NCI-H446 treated with DMSO at 0.1 percent for 48 hours (cell line): Measurements from ENCODE around the gene LIMS4.
"Not testable (repeated sequence)": the region's sequence is repeated elsewhere in the genome, so short reads cannot be mapped to it uniquely, and the experiment has no call there.

ENCODE experiments used
- DNase-seq: peaks from one replicate; lab custom pipeline; 2025; lab: John Stamatoyannopoulos, UW

LIMS4 gene

DNA sequence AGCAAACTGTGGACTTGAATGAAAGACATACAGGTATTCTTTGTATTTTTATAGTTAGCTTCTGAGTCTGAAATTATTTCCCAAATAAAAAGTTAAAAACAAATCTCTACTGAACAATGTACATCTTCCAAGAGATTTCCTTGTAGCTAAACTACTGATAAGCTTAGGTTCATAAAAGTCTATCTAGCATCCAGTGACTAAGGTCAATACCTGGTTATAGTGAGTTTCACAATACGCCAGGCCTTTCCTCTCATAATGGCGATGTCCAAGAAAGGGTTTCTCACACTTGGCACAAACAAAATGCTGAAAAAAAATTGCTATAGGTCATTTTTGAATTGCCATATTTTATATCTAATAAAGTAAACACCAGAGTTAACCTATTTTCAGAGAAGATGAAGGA lies 21.7 kb downstream of the LIMS4 start:
- not testable (repeated sequence) for DNase-seq

DNA sequence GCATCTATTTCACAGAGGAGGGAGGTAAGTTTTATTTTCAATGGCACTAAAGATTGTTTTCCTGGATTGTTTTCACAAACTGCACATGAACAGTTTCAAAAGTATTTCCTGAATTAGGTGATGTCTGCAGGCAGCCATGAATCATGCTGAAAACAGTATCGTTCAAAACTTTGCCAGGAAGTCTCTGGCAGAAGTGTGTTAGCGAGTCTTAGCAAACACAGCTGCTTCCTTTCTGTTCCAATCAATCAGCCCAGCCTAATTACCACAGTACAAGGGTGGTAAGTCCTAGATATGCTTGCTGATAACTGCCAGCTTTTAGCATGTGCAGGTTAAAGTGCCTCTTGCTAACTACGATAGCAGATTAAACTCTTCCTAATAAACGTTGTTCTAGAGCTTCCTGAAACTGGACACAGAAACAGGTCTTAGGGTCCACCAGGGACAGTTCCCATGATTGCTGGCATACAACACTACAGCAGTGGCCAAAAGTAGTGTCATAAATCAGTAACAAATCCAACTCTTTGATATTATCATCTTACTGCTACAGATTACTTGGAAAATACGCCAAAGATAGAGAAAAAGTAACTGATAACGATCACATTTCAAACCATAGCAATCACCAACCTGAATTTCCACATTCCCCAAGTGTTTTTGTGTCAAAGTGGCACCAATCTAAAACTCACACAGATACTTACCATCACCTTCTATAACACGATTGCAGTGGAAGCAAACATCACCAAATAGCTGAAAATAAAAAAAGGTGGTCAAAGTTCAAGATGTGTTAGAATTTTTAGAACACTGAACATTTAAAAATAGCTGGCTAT lies 23.3 kb downstream of the LIMS4 start:
- not testable (repeated sequence) for DNase-seq

DNA sequence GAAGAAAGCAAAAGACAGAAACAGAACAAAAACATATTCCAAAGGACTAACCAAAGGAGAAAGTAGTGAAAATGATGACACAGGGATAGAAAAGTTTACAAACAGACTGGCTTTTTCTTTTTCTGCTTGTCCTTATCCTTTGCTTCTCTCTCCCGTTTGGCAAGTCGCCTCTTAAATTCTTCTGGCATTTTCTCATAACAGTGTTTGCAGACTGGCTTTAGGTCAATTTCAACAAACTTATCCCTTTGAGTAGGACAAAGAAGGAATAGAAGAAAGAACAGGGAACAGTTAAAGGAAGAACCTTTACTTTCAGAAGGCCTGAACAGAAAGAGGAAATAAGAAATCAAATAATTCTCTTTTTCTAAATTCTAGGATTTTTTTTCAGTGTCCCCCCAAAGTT lies 26.0 kb downstream of the LIMS4 start:
- DNase-seq = not testable (repeated sequence)

- not testable (repeated sequence) for DNase-seq
Observed at GRCh38 chr2:110443305-110444005, 29.2 kb downstream of the LIMS4 start.

DNA sequence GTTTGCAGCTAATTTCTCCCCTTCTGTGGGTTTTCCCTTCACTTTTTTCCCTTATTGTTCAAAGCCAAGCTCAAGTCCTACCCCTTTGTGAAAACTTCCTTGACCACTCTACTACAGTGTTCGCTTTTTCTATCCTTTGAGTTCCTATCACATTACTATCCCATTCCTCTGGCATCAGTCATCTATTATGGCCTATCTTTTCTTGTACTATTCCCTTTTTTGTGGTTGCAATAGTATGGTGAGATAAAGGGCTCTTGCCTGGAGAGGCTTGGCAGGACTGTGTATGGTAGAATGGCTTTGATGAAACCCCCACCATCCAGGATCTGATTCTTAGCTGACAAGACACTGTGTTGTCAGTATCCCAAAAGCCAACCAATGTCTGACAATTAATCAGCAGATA lies 30.7 kb downstream of the LIMS4 start:
- not testable (repeated sequence) for DNase-seq

GRCh38 chr2:110434565-110434964 lies 38.1 kb downstream of the LIMS4 start:
- not testable (repeated sequence) for DNase-seq

GRCh38 chr2:110425725-110426124 lies 46.9 kb downstream of the LIMS4 start:
- DNase-seq = not testable (repeated sequence)

DNA sequence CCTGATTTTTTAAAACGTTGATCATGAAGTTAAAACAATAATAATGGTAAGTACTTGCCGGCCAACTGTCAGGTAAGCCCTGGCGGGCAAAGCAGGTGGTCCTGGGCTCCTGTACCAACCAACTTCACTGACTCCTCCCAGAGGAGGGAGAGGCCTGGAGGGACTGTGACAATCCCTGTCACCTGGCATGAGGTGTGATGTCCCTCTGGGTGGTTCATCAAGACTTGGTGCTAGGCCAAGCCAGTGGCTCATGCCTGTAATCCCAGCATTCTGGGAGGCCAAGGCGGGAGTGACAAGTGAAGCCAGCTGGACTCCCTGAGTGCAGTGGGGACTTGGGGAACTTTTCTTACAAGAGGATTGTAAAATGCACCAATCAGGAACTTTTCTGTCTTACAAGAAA lies 48.2 kb downstream of the LIMS4 start:
- DNase-seq = not testable (repeated sequence)

DNA sequence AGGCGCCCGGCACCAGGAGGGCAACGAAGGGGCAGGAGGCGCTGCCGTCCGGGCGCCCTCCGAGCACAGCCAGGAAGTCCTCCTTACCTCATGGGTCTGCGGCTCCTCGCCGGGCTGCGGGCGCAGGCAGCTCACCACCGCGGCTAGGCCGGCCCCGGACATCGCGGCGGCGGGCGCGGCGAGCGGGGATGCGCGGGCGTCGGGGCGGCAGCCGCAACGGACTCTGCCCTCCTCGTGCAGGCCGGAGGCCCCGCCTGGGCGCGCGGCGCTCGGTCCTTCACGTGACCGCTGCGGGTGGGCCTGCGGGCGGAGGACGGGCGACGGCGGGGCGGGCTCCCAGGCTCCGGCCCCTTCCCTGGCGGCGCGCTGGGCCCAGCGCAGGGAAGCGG lies 49.0 kb downstream of the LIMS4 start:
- DNase-seq = not testable (repeated sequence)

GRCh38 chr2:110422852-110423573 lies 49.6 kb downstream of the LIMS4 start:
- not testable (repeated sequence) for DNase-seq

- not testable (repeated sequence) for DNase-seq
Observed at GRCh38 chr2:110420641-110421354, 51.8 kb downstream of the LIMS4 start.

DNA sequence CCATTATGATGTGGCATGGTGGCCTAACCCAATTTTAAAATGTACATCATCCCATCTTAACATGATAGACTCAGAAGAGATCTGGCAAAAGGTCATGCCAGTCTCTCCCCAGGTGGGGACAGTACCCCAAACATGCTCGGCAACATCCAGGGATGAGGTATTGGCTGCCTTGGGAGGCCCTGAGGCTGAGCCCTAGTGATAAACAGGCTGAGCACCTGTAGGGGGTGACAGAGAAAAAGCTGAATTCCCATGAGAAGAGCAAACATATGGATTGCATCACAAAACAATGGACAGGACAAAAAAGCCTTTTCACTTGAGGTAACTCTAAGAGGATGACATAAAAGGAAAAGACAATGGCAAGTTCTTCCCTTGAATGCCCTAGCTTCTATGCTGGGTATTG lies 65.5 kb downstream of the LIMS4 start:
- not testable (repeated sequence) for DNase-seq

- not testable (repeated sequence) for DNase-seq
Observed at GRCh38 chr2:110404988-110405387, 67.6 kb downstream of the LIMS4 start.

GRCh38 chr2:110404246-110404645 lies 68.4 kb downstream of the LIMS4 start:
- DNase-seq = not testable (repeated sequence)

DNA sequence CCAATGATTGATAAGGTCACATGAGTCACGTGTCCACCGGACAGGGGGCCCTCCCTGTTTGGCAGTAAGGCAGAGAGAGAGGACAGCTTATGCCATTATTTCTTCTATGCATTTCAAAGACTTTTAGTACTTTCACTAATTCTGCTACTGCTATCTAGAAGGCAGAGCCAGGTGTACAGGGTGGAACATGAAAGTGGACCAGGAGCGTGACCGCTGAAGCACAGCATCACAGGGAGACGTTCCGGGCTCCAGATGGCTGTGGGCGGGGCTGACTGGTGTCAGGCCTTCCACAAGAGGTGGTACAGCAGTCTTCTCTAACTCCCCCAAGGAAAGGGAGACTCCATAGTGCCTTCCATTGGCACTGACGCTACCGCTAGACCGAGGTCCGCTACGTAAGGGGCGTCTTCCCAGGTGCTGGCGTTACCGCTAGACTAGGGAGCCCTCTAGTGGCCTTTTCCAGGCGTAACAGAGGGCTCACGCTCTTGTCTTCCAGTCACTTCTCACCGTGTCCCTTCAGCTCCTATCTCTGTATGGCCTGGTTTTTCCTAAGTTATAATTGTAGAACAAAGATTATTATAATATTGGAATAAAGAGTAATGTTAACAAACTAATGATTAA lies 71.5 kb downstream of the LIMS4 start:
- DNase-seq = not testable (repeated sequence)

DNA sequence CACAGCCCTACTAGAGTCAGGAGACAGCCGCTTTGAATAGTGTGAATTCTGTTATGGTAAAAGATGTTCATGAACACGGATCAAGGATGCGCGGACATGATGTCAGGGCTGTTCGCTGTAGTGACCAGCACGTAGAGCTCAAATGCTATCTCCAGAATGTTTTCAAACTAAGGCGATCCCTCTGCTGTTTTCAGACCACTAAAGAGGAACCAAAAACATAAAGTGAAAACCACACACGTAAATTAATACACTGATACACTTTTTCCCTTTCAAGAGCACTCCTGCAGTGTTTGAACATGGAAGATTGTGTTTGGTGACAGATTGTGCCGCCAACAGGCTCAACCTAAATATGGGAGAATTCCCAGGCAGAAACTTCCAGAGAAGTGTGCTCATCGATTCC lies 73.2 kb downstream of the LIMS4 start:
- not testable (repeated sequence) for DNase-seq

DNA sequence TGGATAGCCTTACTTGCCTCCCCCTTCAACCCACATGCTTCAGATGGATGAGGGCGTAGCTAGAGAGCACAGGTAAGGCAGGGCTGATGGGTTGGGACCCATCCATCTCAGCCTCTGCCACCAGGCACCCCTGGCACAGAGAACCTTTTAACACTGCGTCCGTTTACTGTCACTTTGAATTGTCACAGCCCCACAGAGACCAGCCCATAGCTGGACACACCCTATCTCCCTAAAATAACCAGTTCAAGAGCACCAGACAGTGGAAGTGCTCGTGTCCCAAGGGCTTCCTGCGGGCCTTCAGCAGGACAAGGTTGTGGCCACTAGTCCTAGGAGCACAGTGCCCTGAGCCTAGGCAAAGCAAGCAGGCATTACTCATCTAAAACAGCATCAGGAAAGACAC lies 76.6 kb downstream of the LIMS4 start:
- DNase-seq = not testable (repeated sequence)
